ENCODE data around the gene LARGE2. TPM values are rescaled to one million over a fixed set of nuclear protein-coding genes. Genes with fewer than 3 reads are reported as not detected.
A peak's percentile ranks its signal among the peaks of the same experiment; 100 is the strongest.

The LARGE2 gene
- total RNA-seq, 1 experiment from 2014 or later = 108 TPM

DNA sequence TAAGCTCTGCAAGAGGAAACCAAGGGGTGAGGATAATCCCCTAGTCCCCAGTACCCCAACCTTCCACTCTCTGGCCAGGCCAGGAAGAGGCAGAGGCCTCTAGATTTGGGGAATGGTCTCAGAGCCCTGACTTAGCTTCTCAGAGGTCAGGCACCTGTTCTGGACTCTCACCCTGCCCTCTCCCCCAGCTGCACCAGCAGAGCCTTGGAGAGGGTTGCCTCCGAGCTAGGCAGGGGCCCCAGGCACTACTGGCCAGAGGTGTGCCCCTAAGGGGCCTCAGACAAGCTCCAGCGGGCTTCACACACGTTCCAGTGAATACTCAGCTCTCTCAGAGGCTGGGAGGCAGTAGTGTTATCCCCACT lies 23.4 kb upstream of the LARGE2 start:
- Histone ChIP-seq H3K79me2 (ENCODE audit: insufficient read depth, low read length) (no peaks in the 10 kb centered on the region), H3K14ac (ENCODE audit: insufficient read depth, low read length) (peak overlapping the region; percentile 21; the same call in 1 of the 2 replicates), H3K18ac (ENCODE audit: insufficient read length, low read depth, low read length) (peak overlapping the region; percentile 58), H3K79me1 (ENCODE audit: insufficient read depth, low read depth, low read length, poor library complexity, severe bottlenecking) (no peaks in the 10 kb centered on the region), H2BK5ac (ENCODE audit: insufficient read length, low read length) (no peak overlapping the region), H3K9me3 (ENCODE audit: control insufficient read depth, low read depth, low read length) (no peaks in the 10 kb centered on the region), H4K8ac (replicated peaks; ENCODE audit: insufficient read length, low read depth, low read length) (no peak overlapping the region), H3K23ac (ENCODE audit: insufficient read length, low read depth, low read length) (no peak overlapping the region), H4K20me1 (ENCODE audit: control insufficient read depth, insufficient read depth, insufficient read length) (no peaks in the 10 kb centered on the region), H3K56ac (ENCODE audit: insufficient read length, low read depth, low read length) (no peak overlapping the region), H3T11ph (ENCODE audit: low read length) (no peak overlapping the region), H3K4ac (ENCODE audit: low read depth, low read length) (no peak overlapping the region), H2AK5ac (ENCODE audit: insufficient read length, low read length) (no peak overlapping the region), H2BK15ac (ENCODE audit: low read depth, low read length) (no peak overlapping the region), H3K9ac (ENCODE audit: extremely low read depth, insufficient read length, low read length) (no peak overlapping the region), H3K4me2 (ENCODE audit: insufficient read depth, insufficient read length, low read length) (peak overlapping the region; percentile 41), H4K91ac (ENCODE audit: insufficient read length, low read depth, low read length) (no peak overlapping the region), H3K4me1 (ENCODE audit: insufficient read depth, low read length) (no peaks in the 10 kb centered on the region), H2AFZ (ENCODE audit: low read length) (no peak overlapping the region), H4K5ac (ENCODE audit: insufficient read length, low read depth, low read length) (no peak overlapping the region), H2BK120ac (ENCODE audit: low read depth, low read length, poor library complexity, severe bottlenecking) (no peak overlapping the region), H2BK12ac (ENCODE audit: insufficient read length, low read depth, low read length) (no peak overlapping the region), H3K27me3 (ENCODE audit: insufficient read depth, low read length) (no peaks in the 10 kb centered on the region; the same call in 1 of the 2 replicates), H3K23me2 (ENCODE audit: insufficient read length, low read depth, low read length, poor library complexity, severe bottlenecking) (peaks cover 10% of the 10 kb centered on the region), H3K27ac (ENCODE audit: insufficient read length, low read depth, low read length) (no peak overlapping the region), H2BK20ac (ENCODE audit: low read depth, low read length, poor library complexity, severe bottlenecking) (no peak overlapping the region)
- TF ChIP-seq, protein P1, sequence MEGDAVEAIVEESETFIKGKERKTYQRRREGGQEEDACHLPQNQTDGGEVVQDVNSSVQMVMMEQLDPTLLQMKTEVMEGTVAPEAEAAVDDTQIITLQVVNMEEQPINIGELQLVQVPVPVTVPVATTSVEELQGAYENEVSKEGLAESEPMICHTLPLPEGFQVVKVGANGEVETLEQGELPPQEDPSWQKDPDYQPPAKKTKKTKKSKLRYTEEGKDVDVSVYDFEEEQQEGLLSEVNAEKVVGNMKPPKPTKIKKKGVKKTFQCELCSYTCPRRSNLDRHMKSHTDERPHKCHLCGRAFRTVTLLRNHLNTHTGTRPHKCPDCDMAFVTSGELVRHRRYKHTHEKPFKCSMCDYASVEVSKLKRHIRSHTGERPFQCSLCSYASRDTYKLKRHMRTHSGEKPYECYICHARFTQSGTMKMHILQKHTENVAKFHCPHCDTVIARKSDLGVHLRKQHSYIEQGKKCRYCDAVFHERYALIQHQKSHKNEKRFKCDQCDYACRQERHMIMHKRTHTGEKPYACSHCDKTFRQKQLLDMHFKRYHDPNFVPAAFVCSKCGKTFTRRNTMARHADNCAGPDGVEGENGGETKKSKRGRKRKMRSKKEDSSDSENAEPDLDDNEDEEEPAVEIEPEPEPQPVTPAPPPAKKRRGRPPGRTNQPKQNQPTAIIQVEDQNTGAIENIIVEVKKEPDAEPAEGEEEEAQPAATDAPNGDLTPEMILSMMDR (conservative IDR thresholded peaks at IDR 0.05) = no peak
- DNase-seq = no peak
- Mint-ChIP-seq H3K4me1 (peaks cover 15 to 32% of the 10 kb centered on the region in 2 experiments), H3K4me3 (peak overlapping the region; percentile 64 to 78), H3K9me3 (no peaks in the 10 kb centered on the region), H3K27me3 (ENCODE audit: low read depth) (peaks cover 6% of the 10 kb centered on the region), H3K27ac (peak overlapping the region in 2 of 3 experiments; percentile 63 to 88; a peak in 2 of 7 replicates), H3K36me3 (ENCODE audit: insufficient read depth in 1 of 3, low read depth in 3 of 3) (peaks cover 0 to 27% (median 17%) of the 10 kb centered on the region in 3 experiments; a peak in 6 of 7 replicates)
- no CpG with 5 or more reads among the region's 3 CpGs for WGBS (ENCODE audit: extremely low coverage, insufficient read length, low lambda C conversion rate)
